PFSK-1 (cell line): Measurements from ENCODE around the gene KDM2A.

Experiments used
- FOXP2 ChIP-seq: optimal IDR thresholded peaks from 2 replicates; pipeline ENCODE3; 2011; ENCODE audit warnings: borderline replicate concordance, control low read depth, inconsistent platforms; ENCODE audit not compliant: insufficient read depth; ENCODE audit errors: extremely low read length, extremely low read depth
- POLR2AphosphoS5 ChIP-seq: IDR thresholded peaks from 2 replicates; pipeline ENCODE4 v1.6.1; 2012; ENCODE audit warnings: low read depth, mild to moderate bottlenecking, control low read depth, low read length, moderate library complexity
- SIN3A ChIP-seq: IDR thresholded peaks from 2 replicates; pipeline ENCODE4 v1.6.1; 2012; ENCODE audit warnings: mild to moderate bottlenecking, low read length, moderate library complexity, borderline replicate concordance; ENCODE audit not compliant: insufficient read depth
- TAF1 ChIP-seq: IDR thresholded peaks from 2 replicates; pipeline ENCODE4 v1.6.1; 2012; ENCODE audit warnings: low read length, control low read depth, borderline replicate concordance; ENCODE audit not compliant: insufficient read depth
- TF ChIP-seq, protein P1 (sequence below), 2 experiments: IDR thresholded peaks; 2 replicates each; pipeline versions ENCODE4 v1.6.1 to v1.8.0; 2011 to 2012; ENCODE audit warnings: low read depth in 2 of 2, low read length in 2 of 2, control low read depth in 1 of 2, inconsistent platforms in 1 of 2, mild to moderate bottlenecking in 1 of 2, moderate library complexity in 1 of 2; ENCODE audit not compliant: insufficient read depth in 1 of 2

KDM2A gene

DNA sequence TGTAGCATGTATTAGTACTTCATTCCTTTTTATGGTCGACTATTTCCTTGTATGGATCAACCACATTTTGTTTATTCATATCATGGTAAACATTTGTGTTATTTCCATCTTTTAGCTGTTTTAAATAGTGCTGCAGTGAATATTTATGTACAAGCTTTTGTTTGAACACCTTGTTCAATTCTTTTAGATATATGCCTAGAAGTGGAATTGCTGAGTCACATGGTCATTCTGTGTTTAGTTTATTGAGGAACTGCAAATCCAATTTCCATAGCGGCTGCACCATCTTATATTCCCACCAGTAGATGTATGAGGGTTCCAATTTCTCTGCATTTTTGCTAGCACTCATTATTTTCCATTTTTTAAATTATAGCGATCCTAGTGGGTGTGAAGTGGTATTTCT, 85.8 kb downstream of the KDM2A start:
- TF ChIP-seq POLR2AphosphoS5 = no peak
- no peak for TF ChIP-seq FOXP2
- TF ChIP-seq SIN3A = no peak
- TF ChIP-seq, protein P1, sequence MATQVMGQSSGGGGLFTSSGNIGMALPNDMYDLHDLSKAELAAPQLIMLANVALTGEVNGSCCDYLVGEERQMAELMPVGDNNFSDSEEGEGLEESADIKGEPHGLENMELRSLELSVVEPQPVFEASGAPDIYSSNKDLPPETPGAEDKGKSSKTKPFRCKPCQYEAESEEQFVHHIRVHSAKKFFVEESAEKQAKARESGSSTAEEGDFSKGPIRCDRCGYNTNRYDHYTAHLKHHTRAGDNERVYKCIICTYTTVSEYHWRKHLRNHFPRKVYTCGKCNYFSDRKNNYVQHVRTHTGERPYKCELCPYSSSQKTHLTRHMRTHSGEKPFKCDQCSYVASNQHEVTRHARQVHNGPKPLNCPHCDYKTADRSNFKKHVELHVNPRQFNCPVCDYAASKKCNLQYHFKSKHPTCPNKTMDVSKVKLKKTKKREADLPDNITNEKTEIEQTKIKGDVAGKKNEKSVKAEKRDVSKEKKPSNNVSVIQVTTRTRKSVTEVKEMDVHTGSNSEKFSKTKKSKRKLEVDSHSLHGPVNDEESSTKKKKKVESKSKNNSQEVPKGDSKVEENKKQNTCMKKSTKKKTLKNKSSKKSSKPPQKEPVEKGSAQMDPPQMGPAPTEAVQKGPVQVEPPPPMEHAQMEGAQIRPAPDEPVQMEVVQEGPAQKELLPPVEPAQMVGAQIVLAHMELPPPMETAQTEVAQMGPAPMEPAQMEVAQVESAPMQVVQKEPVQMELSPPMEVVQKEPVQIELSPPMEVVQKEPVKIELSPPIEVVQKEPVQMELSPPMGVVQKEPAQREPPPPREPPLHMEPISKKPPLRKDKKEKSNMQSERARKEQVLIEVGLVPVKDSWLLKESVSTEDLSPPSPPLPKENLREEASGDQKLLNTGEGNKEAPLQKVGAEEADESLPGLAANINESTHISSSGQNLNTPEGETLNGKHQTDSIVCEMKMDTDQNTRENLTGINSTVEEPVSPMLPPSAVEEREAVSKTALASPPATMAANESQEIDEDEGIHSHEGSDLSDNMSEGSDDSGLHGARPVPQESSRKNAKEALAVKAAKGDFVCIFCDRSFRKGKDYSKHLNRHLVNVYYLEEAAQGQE (IDR thresholded peaks at IDR 0.05; ENCODE audit: insufficient read depth in 1 of 2, low read depth in 2 of 2, low read length in 2 of 2) = no peak
- no peak for TF ChIP-seq TAF1

DNA sequence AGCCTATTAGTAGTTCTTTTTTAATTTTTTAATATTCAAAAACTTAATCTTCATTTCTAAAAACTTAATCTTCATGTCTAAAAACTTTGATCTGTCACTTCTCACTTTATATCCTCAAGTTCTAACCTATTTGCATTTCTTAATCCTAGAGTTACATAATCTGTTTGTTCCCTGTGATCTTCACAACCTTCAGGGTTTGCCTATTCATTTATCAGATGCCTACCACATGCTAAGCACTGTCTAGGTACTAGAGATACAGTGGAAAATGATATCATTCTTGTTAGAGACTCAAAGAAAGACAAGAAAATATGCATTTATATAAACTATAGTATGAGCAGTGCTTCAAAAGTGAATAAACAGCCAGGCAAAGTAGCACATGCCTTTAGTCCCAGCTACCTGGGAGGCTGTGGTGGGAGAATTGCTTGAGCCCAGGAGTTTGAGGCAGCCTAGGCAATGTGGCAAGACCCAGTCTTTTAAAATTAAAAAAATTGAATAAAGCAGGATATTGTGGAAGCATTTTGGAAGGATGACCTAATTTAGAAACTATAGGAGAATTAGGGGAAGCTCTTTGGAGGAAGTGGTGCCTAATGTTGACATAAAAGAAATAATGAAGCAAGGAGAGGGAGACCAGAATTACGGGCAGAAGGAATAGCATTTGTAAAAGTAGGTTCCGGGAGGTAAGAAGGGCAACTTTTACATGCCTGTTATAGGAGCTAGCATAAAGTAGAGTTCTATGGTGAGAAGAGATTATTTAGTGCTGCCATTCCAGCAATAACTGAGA, 92.8 kb downstream of the KDM2A start:
- TF ChIP-seq TAF1 = no peak
- TF ChIP-seq POLR2AphosphoS5 = no peak
- no peak for TF ChIP-seq SIN3A
- TF ChIP-seq, protein P1 (IDR thresholded peaks at IDR 0.05; ENCODE audit: insufficient read depth in 1 of 2, low read depth in 2 of 2, low read length in 2 of 2) = no peak
- no peak for TF ChIP-seq FOXP2

DNA sequence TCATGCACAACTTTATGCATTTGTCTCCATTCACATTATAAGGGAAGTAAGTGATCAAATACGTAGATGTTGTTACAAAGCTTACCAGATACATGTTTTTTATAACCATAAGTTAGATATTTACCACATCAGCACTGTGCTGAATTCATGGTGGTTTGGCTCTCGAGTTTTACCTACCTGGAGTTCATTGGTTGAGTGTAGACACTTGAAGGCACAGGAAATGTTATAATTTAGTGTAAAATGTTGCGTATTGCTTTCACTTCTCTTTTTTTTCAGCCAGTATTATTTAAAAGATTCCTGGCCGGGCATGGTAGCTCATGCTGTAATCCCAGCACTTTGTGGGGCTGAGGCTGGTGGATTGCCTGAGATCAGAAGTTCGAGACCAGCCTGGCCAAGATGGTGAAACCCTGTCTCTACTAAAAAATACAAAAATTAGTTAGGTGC, 94.1 kb downstream of the KDM2A start:
- TF ChIP-seq, protein P1 (IDR thresholded peaks at IDR 0.05; ENCODE audit: insufficient read depth in 1 of 2, low read depth in 2 of 2, low read length in 2 of 2) = no peak
- TF ChIP-seq TAF1 = no peak
- no peak for TF ChIP-seq FOXP2
- TF ChIP-seq SIN3A = no peak
- no peak for TF ChIP-seq POLR2AphosphoS5

DNA sequence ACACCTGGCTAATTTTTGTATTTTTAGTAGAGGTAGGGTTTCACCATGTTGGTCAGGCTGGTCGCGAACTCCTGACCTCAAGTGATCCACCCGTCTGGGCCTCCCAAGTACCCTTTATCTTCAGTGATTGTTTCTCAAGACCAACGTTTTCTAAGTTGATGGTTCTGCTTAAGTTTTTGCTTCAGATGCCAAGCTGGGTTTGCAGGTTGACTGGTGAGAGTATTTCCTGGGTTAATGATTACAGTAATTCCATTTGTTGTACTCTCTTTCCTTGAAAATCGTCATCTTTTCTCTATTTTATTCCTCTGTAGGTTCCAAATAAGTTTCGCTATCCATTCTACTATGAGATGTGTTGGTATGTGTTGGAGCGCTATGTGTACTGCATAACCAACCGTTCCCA, 108.7 kb downstream of the KDM2A start:
- TF ChIP-seq SIN3A (no peak), FOXP2 (no peak), TAF1 (no peak), POLR2AphosphoS5 (no peak)
- TF ChIP-seq, protein P1 (IDR thresholded peaks at IDR 0.05; ENCODE audit: insufficient read depth in 1 of 2, low read depth in 2 of 2, low read length in 2 of 2) = no peak
